HG02759 (cell line): Measurements from ENCODE around the gene AREL1.

ENCODE experiments used
- ATAC-seq: cut with Tn5 transposase; IDR thresholded peaks from one replicate; pipeline ENCODE4 v1.9.1; 2021; ENCODE audit warnings: mild to moderate bottlenecking, moderate library complexity; ENCODE audit not compliant: unreplicated experiment

Gene AREL1

DNA sequence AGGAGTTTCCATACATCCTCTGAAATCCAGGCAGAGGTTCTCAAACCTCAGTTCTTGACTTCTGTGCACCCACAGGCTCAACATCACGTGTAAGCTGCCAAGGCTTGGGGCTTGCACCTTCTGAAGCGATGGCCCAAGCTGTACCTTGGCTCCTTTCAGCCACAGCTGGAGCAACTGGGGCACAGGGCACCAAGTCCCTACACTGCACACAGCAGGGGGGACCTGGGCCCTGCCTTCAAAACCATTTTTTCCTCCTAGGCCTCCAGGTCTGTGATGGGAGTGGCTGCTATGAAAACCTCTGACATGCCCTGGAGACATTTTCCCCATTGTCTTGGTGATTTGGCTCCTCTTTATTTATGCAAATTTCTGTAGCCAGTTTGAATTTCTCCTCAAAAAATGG is 10.6 kb downstream of the AREL1 start:
- ATAC-seq: no peak

DNA sequence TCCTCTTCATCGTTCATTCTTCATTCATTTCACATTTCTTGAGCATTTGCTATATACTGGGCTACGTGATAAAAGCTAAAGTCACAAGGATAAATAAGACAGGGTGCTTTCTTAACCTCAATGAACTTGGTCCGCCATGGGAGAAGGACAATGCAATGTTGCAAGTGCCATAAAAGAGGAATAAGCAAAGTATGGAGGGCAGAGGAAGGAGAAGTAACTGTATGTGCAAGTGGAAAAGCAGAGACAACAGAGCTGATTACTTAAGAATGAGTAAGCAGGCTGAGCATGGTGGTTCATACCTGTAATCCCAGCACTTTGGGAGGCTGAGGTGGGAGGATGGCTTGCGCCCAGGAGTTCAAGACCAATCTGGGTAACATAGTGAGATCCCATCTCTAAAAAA is 14.4 kb downstream of the AREL1 start:
- no peak for ATAC-seq

DNA sequence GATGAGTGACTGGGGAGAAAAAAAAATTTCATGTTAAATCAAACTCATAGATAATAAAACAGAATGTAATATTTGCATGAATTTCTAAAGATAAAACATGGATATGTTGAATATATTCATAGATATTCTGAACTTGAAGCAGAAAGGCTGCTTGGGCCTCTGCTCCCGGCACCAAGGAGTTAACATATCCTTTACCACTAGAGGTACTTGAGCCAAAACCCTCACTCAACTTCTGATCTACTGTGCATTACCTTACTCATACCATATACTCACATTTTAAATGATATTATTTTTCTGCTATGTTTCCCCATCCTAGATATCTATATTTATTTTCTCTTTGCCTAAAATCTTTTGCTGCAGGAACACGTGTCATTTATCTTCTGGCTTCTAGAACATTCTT is 14.9 kb downstream of the AREL1 start:
- ATAC-seq: no peak

DNA sequence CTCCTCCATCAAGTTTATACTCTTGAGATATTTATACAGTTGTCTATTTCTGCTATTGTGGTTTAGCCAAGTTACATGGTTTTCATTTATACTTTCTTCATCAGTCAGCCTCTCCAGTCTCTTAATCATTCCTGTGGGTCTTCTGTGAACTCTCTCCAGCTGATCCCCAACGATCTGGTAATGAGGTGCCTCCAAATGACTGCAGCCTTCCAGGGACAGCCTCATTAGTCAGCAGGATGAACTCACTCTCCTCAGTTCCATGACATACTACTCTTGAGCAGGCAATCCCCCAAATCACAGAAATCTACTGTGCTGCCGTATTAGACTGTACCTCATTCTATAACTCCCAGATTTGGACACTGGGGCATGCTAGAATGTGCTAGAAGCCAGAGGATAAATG is 15.3 kb downstream of the AREL1 start:
- ATAC-seq: no peak

DNA sequence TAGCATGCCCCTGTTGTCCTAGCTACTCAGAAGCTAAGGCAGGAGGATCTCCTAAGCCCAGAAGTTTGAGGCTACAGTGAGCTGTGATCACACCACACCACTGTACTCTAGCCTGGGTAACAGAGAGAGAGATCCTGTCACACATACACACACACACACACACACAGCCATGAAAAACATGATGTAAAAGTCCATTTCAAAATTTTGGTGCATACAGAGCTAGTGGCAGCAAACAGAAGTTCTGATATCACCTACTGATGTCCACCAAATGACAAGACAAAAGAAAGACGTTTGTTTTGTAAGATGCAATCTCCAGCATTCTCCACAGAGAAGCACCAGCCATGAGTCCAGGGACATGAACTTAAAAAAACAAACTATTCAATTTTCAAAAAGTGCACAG is 15.9 kb downstream of the AREL1 start:
- no peak for ATAC-seq

DNA sequence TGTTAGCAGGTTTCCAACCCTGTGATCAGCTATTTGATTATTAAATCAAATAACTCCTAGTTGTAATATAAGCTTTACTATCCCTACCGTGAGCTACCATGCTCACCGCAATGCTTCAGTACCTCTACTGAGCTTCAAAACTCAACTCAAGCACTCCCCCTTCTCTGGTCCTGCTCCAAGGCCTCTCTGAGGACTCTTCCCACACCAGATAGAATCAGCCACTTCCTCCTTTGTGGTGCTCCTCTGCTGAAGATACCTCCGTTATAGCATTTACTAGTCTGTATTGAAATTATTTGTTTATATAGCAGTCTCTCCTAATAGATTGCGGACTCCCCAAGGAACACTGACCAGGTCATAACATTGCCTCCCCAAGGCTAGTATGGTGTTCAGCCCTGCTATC is 17.5 kb downstream of the AREL1 start:
- ATAC-seq: no peak

DNA sequence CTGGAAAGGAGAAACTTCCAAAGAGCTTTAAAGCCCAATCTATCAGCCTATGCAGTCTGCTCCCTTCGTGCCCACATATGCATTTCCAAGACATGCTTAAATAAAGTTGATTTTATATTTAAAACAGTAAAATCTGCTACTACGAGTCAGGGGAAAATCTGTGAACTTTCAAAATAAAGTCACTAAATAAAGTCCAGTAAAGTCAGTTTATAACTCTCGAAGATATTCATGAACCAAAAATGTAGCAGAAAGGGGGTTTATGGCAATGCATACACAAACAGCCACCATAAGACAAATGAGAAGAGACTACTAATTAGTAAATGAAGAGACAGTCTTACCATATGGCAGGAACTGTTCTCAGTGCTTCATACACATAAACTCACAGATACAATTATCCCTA is 19.7 kb downstream of the AREL1 start:
- no peak for ATAC-seq

DNA sequence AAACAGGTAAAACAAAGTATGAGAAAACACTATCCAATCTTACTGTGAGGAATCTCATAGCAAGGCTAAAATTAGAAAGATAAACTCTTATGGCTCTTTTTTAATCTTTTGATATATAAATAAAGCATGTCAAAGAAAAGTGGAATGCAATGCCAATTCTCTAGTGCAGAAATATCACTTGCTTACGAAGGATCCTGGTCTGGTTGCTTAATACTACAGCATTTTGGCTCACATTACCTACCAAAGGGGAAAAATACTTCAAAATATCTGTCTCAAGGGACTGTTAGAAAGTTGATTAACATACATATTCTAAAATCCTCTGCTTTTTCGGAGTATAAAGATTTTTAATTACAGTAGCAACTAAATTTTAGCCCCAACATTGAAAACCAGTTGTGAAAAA is 21.4 kb downstream of the AREL1 start:
- no peak for ATAC-seq

DNA sequence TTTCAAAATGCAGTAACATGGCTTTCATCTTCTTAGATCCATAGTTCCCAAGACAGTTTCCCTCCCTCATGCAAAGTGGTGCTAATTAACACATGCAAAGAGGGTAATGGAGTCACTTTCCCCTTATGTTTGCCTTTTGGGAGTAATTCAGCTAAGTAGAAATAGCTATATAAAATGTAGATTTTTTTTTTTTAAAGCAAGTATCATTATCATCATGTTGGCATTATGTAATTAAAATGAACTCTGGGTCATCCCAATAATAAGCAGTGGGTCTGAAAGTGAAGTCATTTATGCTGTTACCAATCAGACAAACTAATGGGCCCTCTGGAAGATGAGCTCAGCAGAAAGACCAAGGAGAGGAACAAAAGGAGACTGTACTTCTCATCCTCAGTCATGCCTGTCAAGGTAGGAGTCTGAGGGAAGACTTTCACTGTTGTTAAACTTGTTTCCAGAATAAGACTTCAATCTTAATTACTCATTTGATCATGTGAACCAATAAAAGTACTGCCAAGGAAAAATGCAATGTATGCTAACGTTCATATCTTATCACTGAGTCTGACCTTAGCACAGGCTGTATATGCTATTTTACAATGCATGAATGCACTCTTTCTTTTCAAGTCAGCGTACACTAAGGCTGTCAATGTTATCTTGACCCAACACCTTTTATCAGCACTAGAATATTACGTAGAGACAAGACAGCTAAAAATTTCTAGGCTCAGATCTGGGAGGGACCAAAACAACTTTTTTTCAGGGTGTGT is 26.8 kb downstream of the AREL1 start:
- ATAC-seq: no peak

DNA sequence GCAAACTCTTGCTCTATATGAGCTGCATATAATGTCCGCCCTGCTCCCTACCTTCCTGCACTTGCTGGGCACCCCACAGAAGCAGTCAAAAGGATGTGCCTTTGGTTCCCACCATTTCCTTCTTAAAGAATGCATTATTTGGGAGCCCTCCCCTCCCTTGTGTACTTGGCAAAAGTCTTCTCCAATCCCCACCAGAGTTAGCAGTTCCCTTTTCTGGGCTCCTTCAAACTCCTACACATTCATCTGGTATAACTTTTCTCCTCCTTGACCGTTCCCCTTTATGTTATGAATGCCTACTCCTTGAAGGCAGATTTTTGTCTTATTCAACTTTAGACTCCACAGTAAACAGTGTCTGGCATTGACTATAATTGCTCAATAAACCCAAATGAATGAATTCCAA is 27.8 kb downstream of the AREL1 start:
- ATAC-seq: no peak

DNA sequence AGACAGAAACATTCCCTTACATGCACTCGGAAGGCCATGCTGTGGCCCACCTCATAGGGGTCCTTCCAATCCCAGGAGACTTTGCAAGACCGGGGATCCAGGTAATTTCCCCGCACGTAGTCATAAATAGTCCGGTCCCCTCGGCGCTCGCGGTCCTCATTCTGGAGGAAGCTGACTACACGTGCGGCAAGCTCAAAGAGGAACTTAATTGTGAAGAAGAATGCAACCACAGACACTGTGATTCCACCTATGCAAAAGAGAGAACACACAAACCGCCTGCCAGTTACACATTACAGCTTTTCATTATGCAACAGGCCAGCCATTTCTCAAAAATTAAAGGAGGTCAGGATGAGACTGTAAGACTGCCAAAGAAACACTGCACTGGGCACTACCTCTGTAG is 28.4 kb downstream of the AREL1 start:
- ATAC-seq: no peak

DNA sequence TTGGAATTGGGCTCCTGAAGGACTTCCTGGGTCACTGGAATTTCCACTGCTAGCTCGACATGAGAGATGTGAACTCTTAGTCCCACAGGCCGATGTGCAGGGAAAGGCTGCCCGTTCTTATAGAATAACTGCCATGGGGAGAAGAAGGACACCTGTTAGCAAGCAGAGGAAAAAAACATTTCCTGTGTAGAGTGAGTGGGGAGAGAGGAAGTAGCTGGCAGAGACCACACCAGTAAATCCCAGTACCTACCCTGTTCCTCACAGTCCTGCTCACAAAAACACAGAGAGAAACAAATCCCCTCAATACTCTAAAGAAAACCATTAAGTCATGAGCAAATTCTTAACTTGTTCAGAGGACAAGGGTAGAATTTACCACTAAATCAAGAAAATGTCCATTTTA is 29.5 kb downstream of the AREL1 start:
- ATAC-seq: no peak

DNA sequence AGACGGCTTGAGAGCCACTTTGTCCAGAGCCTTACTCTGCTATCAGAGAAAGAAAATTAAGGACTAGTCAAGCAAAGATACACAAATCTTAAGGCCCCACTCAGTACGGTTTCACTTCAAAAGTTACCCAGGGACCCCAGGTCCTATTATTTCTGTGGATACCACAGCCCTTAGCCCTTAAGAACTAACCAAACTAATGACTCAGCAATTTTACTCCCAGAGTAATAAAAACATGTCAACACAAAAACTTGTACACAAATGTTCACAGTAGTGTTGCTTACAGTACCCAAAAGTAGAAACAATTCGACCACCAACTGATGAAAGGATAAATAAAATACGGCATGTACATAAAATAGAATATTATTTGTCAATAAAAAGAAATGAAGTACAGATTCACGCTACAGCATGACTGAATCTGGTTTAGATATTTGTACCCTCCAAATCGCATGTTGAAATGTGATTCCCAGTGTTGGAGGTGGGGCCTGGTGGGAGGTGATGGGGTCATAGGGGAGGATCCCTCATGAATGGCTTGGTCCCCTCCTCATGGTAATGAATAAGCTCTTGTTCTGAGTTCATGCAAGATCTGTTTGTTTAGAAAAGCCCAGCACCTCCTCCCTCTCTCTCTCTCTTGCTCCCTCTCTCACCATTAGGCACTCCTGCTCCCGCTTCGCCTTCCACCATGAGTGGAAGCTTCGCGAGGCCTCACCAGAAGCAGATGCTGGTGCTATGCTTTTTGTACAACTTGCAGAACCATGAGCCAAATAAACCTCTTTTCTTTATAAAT is 30.5 kb downstream of the AREL1 start:
- no peak for ATAC-seq

DNA sequence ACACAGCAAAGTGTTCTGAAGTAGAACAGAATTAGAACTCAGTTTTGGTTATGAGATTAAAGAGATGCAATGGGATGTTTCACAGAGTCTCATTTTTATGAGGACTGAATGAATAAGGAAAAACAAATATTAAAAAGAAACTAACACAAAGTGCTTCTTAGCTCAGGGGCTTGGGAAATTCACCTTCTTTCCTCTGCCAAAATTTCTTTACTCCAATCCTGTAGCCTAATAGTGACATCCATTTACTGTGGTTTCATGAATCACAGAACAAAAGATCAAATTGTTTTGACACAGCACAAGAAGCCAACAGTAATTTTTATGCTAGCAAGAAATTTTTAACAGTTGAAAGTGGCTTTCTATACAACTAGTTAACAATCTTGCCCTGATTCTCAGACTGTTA is 37.7 kb downstream of the AREL1 start:
- ATAC-seq: no peak

DNA sequence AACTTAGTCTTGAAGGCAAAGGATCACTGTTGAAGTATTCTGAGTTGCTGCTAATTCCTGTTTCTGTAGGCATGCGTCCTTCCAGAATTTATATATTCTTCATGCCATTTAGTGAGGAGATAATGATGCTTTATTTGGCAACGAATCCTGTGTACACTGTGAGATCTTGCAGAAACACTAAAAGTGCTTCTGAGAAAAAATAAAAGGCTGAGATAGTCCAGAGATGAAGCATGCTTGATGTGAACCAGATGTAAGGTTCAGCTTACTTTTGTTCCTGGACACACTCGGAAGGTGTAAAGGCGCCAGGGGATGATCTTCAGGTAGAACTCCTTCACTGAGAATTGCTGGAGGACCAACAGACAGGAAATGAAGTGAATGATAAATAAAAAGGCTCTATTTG is 39.1 kb downstream of the AREL1 start:
- no peak for ATAC-seq

DNA sequence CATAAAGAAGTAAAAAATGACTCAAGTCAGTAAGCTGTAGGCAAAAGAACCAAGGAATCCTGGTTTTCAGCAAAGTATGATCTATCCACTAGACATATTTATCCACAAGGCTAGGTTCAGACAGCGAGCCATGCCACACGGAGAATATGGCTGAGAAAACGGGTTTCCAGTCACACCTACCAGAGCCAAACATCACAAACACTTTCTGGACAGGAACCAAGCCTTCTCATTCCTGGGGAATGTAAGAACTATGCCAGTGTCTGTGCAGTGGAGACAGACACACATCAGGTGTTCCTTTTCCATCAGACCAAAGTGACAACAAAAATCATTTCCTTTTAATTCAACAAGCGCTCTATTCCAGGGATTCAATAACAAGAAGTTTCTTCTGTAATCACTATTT is 41.1 kb downstream of the AREL1 start:
- no peak for ATAC-seq

DNA sequence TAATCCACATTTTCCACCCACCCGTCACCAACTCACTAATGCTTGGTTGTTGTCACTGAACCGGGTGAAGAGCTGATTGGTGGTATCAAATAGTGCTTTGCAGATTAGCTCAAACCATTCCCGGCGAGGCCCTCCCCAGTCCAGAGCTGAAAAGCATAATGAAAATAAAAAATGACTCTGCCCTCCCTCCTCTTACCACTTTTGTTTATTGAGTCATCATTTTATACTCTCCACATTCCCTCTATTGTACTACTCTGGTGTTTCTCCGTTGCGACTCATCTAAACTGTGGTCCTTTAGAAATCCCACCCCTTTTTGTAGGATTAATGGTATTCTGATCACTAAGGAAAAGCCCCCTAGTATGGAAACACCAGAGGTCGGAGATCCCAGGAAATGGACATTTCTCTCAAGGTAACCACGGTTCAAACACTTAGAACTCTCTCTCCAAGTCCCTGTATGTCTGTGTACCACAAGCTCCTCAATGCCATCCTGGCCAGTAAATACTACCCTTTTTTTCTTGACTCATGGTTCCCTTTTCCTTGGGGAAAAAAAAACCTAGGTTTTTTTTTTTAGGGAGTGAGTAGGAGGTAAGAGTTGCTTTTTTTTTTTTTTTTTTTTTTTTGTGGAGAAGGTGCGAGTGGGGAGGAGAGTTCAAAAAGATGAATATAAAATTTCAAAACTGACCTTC is 42.0 kb downstream of the AREL1 start:
- ATAC-seq: no peak

DNA sequence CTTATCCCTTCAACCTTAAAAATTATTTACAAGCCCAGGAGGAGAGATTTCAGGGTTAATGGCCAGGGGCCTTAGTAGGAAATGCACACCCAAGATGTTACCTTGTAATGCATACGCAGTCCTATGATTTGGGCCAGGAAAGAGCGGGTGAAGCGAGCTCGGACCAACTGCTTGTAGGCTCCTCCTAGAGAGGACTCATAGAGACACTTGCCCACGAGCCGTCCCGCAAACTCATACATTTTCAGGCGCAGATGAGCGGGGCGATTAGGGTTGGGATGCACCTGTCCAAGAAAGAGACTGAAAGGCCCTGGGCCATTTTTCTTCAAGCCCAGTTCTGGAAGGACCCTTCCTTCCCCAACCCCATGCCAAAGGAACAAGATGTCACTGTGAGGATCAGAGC is 43.0 kb downstream of the AREL1 start:
- no peak for ATAC-seq

DNA sequence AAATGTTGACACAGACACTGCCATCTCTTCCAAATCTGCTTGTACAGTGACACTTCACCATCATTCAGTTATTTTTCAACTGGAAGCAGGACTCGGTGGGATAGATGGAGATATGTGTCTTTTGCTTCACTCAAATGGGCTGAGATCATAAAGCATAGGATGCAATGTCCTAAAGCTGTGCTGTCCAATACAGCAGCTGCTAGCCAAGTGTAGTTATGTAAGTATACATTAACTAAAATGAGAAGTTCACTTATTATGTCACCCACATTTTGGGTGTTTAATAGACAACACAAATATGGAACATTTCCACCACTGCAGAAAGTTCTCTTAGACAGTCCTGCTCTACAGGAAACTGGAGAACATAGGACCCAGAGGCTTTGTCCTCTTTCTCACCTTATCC is 43.6 kb downstream of the AREL1 start:
- no peak for ATAC-seq

DNA sequence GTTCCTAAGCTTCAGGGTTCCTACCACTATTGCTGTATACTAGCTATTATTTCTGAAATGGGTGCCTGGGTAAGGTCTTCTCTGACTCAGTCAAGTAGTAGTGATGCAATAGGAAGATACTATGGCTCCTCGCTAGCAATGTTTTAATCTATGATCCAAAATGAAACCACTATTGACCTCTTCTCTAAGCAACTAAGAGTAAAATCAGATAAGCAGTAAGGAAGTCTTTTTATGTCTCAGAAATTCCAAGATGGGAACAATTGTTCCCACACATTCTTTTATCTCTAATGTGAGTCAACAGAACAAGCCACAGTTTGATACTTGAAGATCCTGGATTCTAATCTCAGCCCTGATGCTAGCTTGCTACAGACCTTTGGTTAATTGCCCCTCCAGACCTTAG is 45.1 kb downstream of the AREL1 start:
- no peak for ATAC-seq

DNA sequence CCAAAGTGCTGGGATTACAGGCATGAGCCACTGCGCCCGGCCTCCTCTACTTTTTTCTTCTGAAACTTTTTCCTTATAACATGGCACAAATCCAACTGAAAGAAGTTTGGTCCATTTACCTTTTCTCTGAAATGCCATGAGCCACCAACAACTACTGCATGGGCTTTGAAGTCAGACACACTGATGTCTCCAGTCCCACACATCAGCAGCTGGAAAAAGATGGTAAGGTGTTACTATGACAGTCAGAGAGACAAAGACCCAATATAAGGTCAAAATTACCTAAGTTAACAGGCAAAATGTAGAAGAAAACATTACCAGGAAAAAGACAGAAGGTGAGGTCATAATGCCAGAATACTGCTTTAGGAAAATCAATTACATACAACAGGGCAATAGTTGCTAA is 48.2 kb downstream of the AREL1 start:
- ATAC-seq: no peak

DNA sequence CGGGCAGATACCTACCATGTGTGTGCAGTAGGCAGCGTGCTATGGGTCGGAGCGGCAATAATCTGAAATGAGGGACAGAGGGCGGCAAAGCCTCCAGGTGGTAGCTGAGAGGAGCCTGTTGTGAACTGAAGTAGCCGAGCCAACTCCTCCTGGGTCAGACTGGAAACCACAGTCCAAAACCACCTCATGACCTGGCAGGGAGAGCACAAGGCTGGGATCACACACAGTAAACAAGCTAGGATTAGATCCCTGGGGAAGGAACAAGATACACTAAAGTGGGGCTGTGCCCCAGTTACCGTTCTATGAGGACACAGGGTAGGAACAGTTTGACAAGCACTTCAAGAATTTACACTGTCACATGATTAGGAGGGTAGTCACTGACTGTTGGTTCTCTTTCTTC is 49.0 kb downstream of the AREL1 start:
- ATAC-seq: no peak
